Calu3 (cell line): Measurements from ENCODE around the gene STIMATE. TPM values are rescaled to one million over a fixed set of nuclear protein-coding genes. Genes with fewer than 3 reads are reported as not detected.

ENCODE experiments used
- BruUV-seq: library from RNA; stranded (reverse); fragments of 400-500 nt; replicated peaks from 2 replicates; lab custom pipeline; 2021; lab: Mats Ljungman, UMichigan
- CTCF ChIA-PET: fragments of 300-600 bp; sonication (Branson Sonifier 250); formaldehyde crosslinking; loops from one replicate; lab custom pipeline; 2022; ENCODE audit warnings: antibody characterized with exemption; lab: Charles Lee
- DNase-seq: peaks from one replicate; pipeline ENCODE4 v3.0.0; 2022
- H3K27ac Mint-ChIP-seq: one replicate; pipeline ENCODE4 v1.8.0; 2022; ENCODE audit warnings: mixed read lengths; ENCODE audit not compliant: unreplicated experiment
- H3K27me3 Mint-ChIP-seq: one replicate; pipeline ENCODE4 v1.8.0; 2022; ENCODE audit warnings: mixed read lengths; ENCODE audit not compliant: unreplicated experiment
- H3K36me3 Mint-ChIP-seq: one replicate; pipeline ENCODE4 v1.8.0; 2022; ENCODE audit warnings: mild to moderate bottlenecking, moderate library complexity, mixed read lengths; ENCODE audit not compliant: insufficient read depth, unreplicated experiment
- H3K4me1 Mint-ChIP-seq: one replicate; pipeline ENCODE4 v1.8.0; 2022; ENCODE audit warnings: mild to moderate bottlenecking, low read depth, mixed read lengths; ENCODE audit not compliant: unreplicated experiment
- H3K4me3 Mint-ChIP-seq: one replicate; pipeline ENCODE4 v1.8.0; 2022; ENCODE audit warnings: mild to moderate bottlenecking, low read depth, moderate library complexity, mixed read lengths; ENCODE audit not compliant: unreplicated experiment
- H3K9me3 Mint-ChIP-seq: one replicate; pipeline ENCODE4 v1.8.0; 2022; ENCODE audit warnings: low read depth, mixed read lengths; ENCODE audit not compliant: unreplicated experiment
- CTCF ChIP-seq: fragments of 200-600 bp; IDR thresholded peaks from one replicate; pipeline ENCODE4 v1.8.0; 2022; ENCODE audit warnings: antibody characterized with exemption; ENCODE audit not compliant: unreplicated experiment
- intact Hi-C: fragments of 100-400 bp; cut with micrococcal nuclease; formaldehyde crosslinking; loops from one replicate; pipeline ENCODE4 v1.10.0; 2022; ENCODE audit not compliant: unreplicated experiment
- total RNA-seq: library from RNA; stranded (reverse); gene quantifications from 2 replicates; pipeline ENCODE4 v1.2.3, GENCODE V29; 2022

The STIMATE gene
- total RNA-seq, 1 experiment from 2014 or later: 11.7 TPM

- intact Hi-C loops: no loop called here
- TF ChIP-seq CTCF: no peak
- no peak overlapping the region for H3K4me3 Mint-ChIP-seq
- no peak overlapping the region for H3K27ac Mint-ChIP-seq
- no peaks in the 10 kb centered on the region for H3K4me1 Mint-ChIP-seq
- no peaks in the 10 kb centered on the region for H3K9me3 Mint-ChIP-seq
- CTCF ChIA-PET: interaction anchor here (1.0 to 1.2 kb wide), 2 partner anchors 14 to 21 kb away, joined by 3 to 4 read pairs; partner anchors contain the start of genes ITIH1 and NEK4
- DNase-seq: no peak
- BruUV-seq: no TSS peak
- no peaks in the 10 kb centered on the region for H3K36me3 Mint-ChIP-seq
- H3K27me3 Mint-ChIP-seq: peaks cover 67% of the 10 kb centered on the region
Observed at GRCh38 chr3:52791928-52792327, 105.4 kb downstream of the STIMATE start.

- no peak overlapping the region for H3K4me3 Mint-ChIP-seq
- BruUV-seq: no TSS peak
- no peak for TF ChIP-seq CTCF
- no peaks in the 10 kb centered on the region for H3K4me1 Mint-ChIP-seq
- no peaks in the 10 kb centered on the region for H3K9me3 Mint-ChIP-seq
- no peak for DNase-seq
- intact Hi-C loops: no loop called here
- no peak overlapping the region for H3K27ac Mint-ChIP-seq
- no peaks in the 10 kb centered on the region for H3K36me3 Mint-ChIP-seq
- peaks cover 73% of the 10 kb centered on the region for H3K27me3 Mint-ChIP-seq
- CTCF ChIA-PET: no interaction called here
Observed at GRCh38 chr3:52791366-52791765, 106.0 kb downstream of the STIMATE start.

- Mint-ChIP-seq H3K4me1 (no peaks in the 10 kb centered on the region), H3K4me3 (no peak overlapping the region), H3K36me3 (no peaks in the 10 kb centered on the region), H3K27me3 (peaks cover 75% of the 10 kb centered on the region), H3K27ac (no peak overlapping the region), H3K9me3 (no peaks in the 10 kb centered on the region)
- CTCF ChIA-PET: no interaction called here
- no TSS peak for BruUV-seq
- intact Hi-C loops: no loop called here
- TF ChIP-seq CTCF: no peak
- no peak for DNase-seq
Observed at GRCh38 chr3:52790741-52791140, 106.6 kb downstream of the STIMATE start.

GRCh38 chr3:52790337-52790736, 107.0 kb downstream of the STIMATE start:
- CTCF ChIA-PET: no interaction called here
- no peaks in the 10 kb centered on the region for H3K9me3 Mint-ChIP-seq
- H3K27me3 Mint-ChIP-seq: peaks cover 75% of the 10 kb centered on the region
- intact Hi-C loops: no loop called here
- no peak overlapping the region for H3K4me3 Mint-ChIP-seq
- DNase-seq: no peak
- H3K36me3 Mint-ChIP-seq: no peaks in the 10 kb centered on the region
- no peak for TF ChIP-seq CTCF
- no peaks in the 10 kb centered on the region for H3K4me1 Mint-ChIP-seq
- BruUV-seq: no TSS peak
- H3K27ac Mint-ChIP-seq: no peak overlapping the region

GRCh38 chr3:52789746-52790040, 107.7 kb downstream of the STIMATE start:
- no peak overlapping the region for H3K4me3 Mint-ChIP-seq
- no TSS peak for BruUV-seq
- no peak overlapping the region for H3K27ac Mint-ChIP-seq
- intact Hi-C loops: no loop called here
- no peak for DNase-seq
- TF ChIP-seq CTCF: no peak
- no peaks in the 10 kb centered on the region for H3K9me3 Mint-ChIP-seq
- CTCF ChIA-PET: interaction anchor here (0.6 kb wide), 1 partner anchor 13 kb away, joined by 4 read pairs; no protein-coding TSS in a partner anchor
- H3K4me1 Mint-ChIP-seq: no peaks in the 10 kb centered on the region
- peaks cover 75% of the 10 kb centered on the region for H3K27me3 Mint-ChIP-seq
- no peaks in the 10 kb centered on the region for H3K36me3 Mint-ChIP-seq
